Measurements from ENCODE around the gene ANKFN1. TPM values are rescaled to one million over a fixed set of nuclear protein-coding genes. Genes with fewer than 3 reads are reported as not detected.

ANKFN1 gene
- total RNA-seq (2016; rRNA removed; fragmentation: Illumina TruSeq; extraction: Trizol) = not detected in 2 replicates
- not detected in 2 replicates for total RNA-seq (2016; cell fraction: cytosol; rRNA removed; fragmentation: Illumina TruSeq; extraction: Trizol; ENCODE audit: low read depth)
- total RNA-seq (2016; cell fraction: insoluble cytoplasmic fraction; rRNA removed; fragmentation: Illumina TruSeq; extraction: Trizol) = not detected in 2 replicates
- not detected in 2 replicates for total RNA-seq (2016; cell fraction: membrane; rRNA removed; fragmentation: Illumina TruSeq; extraction: Trizol)
- total RNA-seq (2016; cell fraction: nucleus; rRNA removed; fragmentation: Illumina TruSeq; extraction: Trizol) = not detected in 2 replicates
- 0.04 TPM in 1 of 2 replicates, not detected in the other for polyA plus RNA-seq (2011; rRNA removed)
- polyA plus RNA-seq (2011; cell fraction: cytosol; rRNA removed) = not detected in 2 replicates
- polyA plus RNA-seq (2011; cell fraction: nucleus; rRNA removed) = not detected in 2 replicates
- not detected in 2 replicates for polyA plus RNA-seq (2012)
- polyA plus RNA-seq (2016; cell fraction: cytosol; fragmentation: Illumina TruSeq; extraction: Trizol; ENCODE audit: low read depth) = not detected in 2 replicates
- polyA plus RNA-seq (2016; cell fraction: insoluble cytoplasmic fraction; fragmentation: Illumina TruSeq; extraction: Trizol; ENCODE audit: low read depth) = not detected in 2 replicates
- not detected in 2 replicates for polyA plus RNA-seq (2016; cell fraction: membrane; fragmentation: Illumina TruSeq; extraction: Trizol; ENCODE audit: low read depth)
- polyA plus RNA-seq (2016; cell fraction: nucleus; fragmentation: Illumina TruSeq; extraction: Trizol; ENCODE audit: insufficient read depth, low read depth) = not detected in 2 replicates
- polyA minus RNA-seq (2011; rRNA and poly(A)+ RNA removed; ENCODE audit: low replicate concordance) = 1.1 TPM in 1 of 2 replicates, not detected in the other
- polyA minus RNA-seq (2011; cell fraction: cytosol; rRNA and poly(A)+ RNA removed) = not detected in 2 replicates
- not detected in 2 replicates for polyA minus RNA-seq (2011; cell fraction: nucleus; rRNA and poly(A)+ RNA removed)
- percentile 3 among the genes with signal in this experiment for Bru-seq, nascent RNA
- percentile 2 among the genes with signal in this experiment for BruChase-seq, experiment 1, labeled RNA remaining after a 6-hour chase
- percentile 1 among the genes with signal in this experiment for BruChase-seq, experiment 2, labeled RNA remaining after a 2-hour chase
- long read RNA-seq, experiment 1 = 0 reads
- long read RNA-seq, experiment 2 = 0 reads

DNA sequence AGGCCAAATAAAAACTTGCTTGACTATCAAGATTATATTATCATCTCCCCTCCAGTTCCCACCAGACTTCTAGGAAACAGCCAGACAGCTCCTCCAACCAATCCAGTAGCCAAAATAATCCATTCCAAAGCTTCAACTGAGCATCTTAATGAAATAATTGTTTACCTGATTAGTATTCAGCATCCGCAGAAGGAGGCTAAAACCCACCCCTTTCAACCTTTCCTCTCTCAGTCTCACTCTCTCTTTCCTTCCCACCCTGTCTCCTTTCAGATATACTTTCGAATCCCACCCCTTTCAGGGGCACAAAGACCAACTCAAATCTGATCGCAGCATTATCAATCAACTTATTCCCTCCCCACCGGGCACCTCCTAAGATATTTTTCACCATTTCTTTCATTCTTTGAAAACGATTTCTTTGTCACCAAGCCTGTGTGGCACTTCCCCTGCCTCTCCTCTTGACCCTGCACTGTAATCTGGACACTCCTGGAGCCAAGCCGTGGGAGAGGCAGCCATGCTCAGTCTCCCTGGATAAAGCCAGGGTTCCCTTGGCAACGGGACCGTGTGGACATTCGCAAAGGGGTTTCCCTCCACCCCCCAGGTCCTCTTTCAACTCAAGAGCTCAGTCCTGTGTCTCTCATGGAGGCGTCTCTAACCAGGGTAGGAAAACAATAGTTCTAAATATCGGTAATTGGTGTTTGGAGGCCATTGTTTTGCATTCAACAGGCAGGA lies at the start of gene ANKFN1:
TSS of gene ANKFN1 (plus strand) at position 602 of the 729 bp plus-strand sequence. CDS start 59,193 bp downstream, outside the sequence.
- ATAC-seq (no peak), FAIRE-seq (no peak), DNase-seq (ENCODE audit: low spot score) (no peak)
- TF ChIP-seq ZNF256 (CRISPR knock-in tag; conservative IDR thresholded peaks at IDR 0.05) (no peak), SUZ12 (IDR thresholded peaks at IDR 0.05; ENCODE audit: low read depth, low read length) (no peak), PHF8 (CRISPR knock-in tag; IDR thresholded peaks at IDR 0.05) (no peak), SP4 (CRISPR knock-in tag; IDR thresholded peaks at IDR 0.05) (no peak), FOXK1 (CRISPR knock-in tag; IDR thresholded peaks at IDR 0.05; ENCODE audit: borderline replicate concordance, low read depth) (no peak), CCDC6 (CRISPR knock-in tag; IDR thresholded peaks at IDR 0.05) (no peak)
- ChIA-PET CTCF (ENCODE audit: low intra/inter-chr PET ratio, low total read pairs) (no interaction called here), POLR2A (no interaction called here)
- H2AFZ ChIP-seq (ENCODE audit: low read length) = no peak within 1 kb of the TSS
- no peak within 1 kb of the TSS for H3K4me2 ChIP-seq (ENCODE audit: low read depth, low read length)
- no peak within 1 kb of the TSS for H3K9ac ChIP-seq (ENCODE audit: insufficient read depth, low read depth, low read length)
- H3K27ac ChIP-seq (ENCODE audit: extremely low read length, insufficient read depth, low read length) = no peak within 1 kb of the TSS
- no peaks in the 10 kb centered on the region for H4K20me1 ChIP-seq (ENCODE audit: insufficient read depth, low read length)
- no peak within 1 kb of the TSS for H3K4me3 ChIP-seq (replicated peaks in 1 of 3; ENCODE audit: insufficient read depth in 1 of 3, low read depth in 2 of 3, low read length in 3 of 3)
- 25% methylated on average over 11 of the region's 11 CpGs for WGBS (ENCODE audit: low lambda C conversion rate)
- BruUV-seq (replicated peaks) = no TSS peak
- H3K4me1 ChIP-seq (ENCODE audit: insufficient read depth, low read length) = peaks cover 10% of the 10 kb centered on the region; the same call in 1 of the 2 replicates
- in situ Hi-C loops (cut with HindIII; ENCODE audit: extremely low pct_ligation_motif_present, low pct_unique_long_range_greater_than_20kb) = no loop called here
- intact Hi-C loops (cut with micrococcal nuclease; ENCODE audit: unreplicated experiment) = no loop called here
- no peaks in the 10 kb centered on the region for H3K79me2 ChIP-seq (ENCODE audit: insufficient read depth, low read length)
- no peaks in the 10 kb centered on the region for H3K27me3 ChIP-seq (ENCODE audit: control insufficient read depth in 1 of 2, insufficient read depth in 2 of 2, low read length in 2 of 2)
- no peaks in the 10 kb centered on the region for H3K36me3 ChIP-seq (replicated peaks in 1 of 2; ENCODE audit: control insufficient read depth in 1 of 2, insufficient read depth in 2 of 2, low read length in 2 of 2)
- no peaks in the 10 kb centered on the region for H3K9me3 ChIP-seq (ENCODE audit: low read length)

Data from HepG2 (cell line).